Transverse colon (tissue), 4 donors: Measurements from ENCODE around the gene ZNF644. TPM values are rescaled to one million over a fixed set of nuclear protein-coding genes. Genes with fewer than 3 reads are reported as not detected.

Experiments used
- DNase-seq: peaks from one replicate; pipeline ENCODE4 v3.0.0-alpha.2; 2019
- H3K27ac ChIP-seq, 4 donors: fragments of 200-600 bp; sonication (generic); 2 replicates each; pipeline ENCODE4 v1.5.1; 2016 to 2018; ENCODE audit warnings: inconsistent platforms in 4 of 4
- H3K27me3 ChIP-seq: fragments of 200-600 bp; sonication (generic); 2 replicates; pipeline ENCODE4 v1.5.1; 2017; ENCODE audit warnings: inconsistent platforms
- H3K36me3 ChIP-seq, 4 donors: fragments of 200-600 bp; sonication (generic); 2 replicates each; pipeline ENCODE4 v1.5.1; 2017 to 2019; ENCODE audit warnings: inconsistent platforms in 4 of 4
- H3K4me1 ChIP-seq, 4 donors: fragments of 200-600 bp; sonication (generic); 2 replicates each; pipeline ENCODE4 v1.5.1; 2017 to 2020; ENCODE audit warnings: inconsistent platforms in 4 of 4
- H3K4me3 ChIP-seq, 4 donors: fragments of 200-600 bp; sonication (generic); 1 replicate in 1 of 4; 2 replicates in 3 of 4; pipeline versions ENCODE4 v1.5.1 to v1.6.1; 2017 to 2019; ENCODE audit warnings: inconsistent platforms in 4 of 4
- H3K9me3 ChIP-seq, 2 donors: fragments of 200-600 bp; sonication (generic); 2 replicates each; pipeline ENCODE4 v1.5.1; 2017 to 2019; ENCODE audit warnings: inconsistent platforms in 2 of 2
- EP300 ChIP-seq: sonication (generic); formaldehyde crosslinking; IDR thresholded peaks from one replicate; pipeline ENCODE4 v1.6.1; 2017; ENCODE audit warnings: antibody characterized with exemption, low read depth
- POLR2A ChIP-seq: fragments of 450-650 bp; IDR thresholded peaks from one replicate; pipeline ENCODE4 v1.6.1; 2016; ENCODE audit warnings: antibody characterized with exemption, mild to moderate bottlenecking, moderate library complexity
- POLR2AphosphoS5 ChIP-seq, 3 donors: sonication (generic); formaldehyde crosslinking; IDR thresholded peaks; one replicate each; pipeline ENCODE4 v1.6.1; 2016; ENCODE audit warnings: antibody characterized with exemption in 3 of 3
- WGBS, 2 donors: methylation state at CpG; one replicate each; pipeline ENCODE4 v1.1.5; 2018; ENCODE audit warnings: low coverage in 1 of 2; 5-methylcytosine and 5-hydroxymethylcytosine counted together
- in situ Hi-C, 4 donors: fragments of 200-750 bp; cut with MboI; loops; one replicate each; pipeline versions ENCODE4 v1.15.0 to v1.15.1; 2017; ENCODE audit warnings: low sequenced_read_pairs in 3 of 4, low pct_ligation_motif_present in 1 of 4, low pct_unique_long_range_greater_than_20kb in 1 of 4
- intact Hi-C: fragments of 100-400 bp; cut with DNase I; formaldehyde crosslinking; loops from one replicate; pipeline ENCODE4 v1.15.1; 2023; ENCODE audit warnings: low total_unique reads
- total RNA-seq, 4 donors: library from RNA; depleted of rRNA; stranded (reverse); fragments of >200 nt; gene quantifications; one replicate each; pipeline ENCODE4 v1.1.0, GENCODE V29; 2016
- TF ChIP-seq, protein P1 (sequence below), 5 experiments: fragments of 200-600 bp in 3 of 5; fragments of 450-650 bp in 2 of 5; sonication (generic) in 3 of 5; IDR thresholded peaks; 1 replicate in 2 of 5; 2 replicates in 3 of 5; pipeline ENCODE4 v1.5.1; 2016 to 2017; ENCODE audit warnings: antibody characterized with exemption in 5 of 5, inconsistent platforms in 3 of 5, mild to moderate bottlenecking in 2 of 5, moderate library complexity in 1 of 5

ZNF644 gene
- total RNA-seq, 4 donors from 2014 or later = 19.5 to 86.2 (median 50.4) TPM

- TF ChIP-seq, protein P1, sequence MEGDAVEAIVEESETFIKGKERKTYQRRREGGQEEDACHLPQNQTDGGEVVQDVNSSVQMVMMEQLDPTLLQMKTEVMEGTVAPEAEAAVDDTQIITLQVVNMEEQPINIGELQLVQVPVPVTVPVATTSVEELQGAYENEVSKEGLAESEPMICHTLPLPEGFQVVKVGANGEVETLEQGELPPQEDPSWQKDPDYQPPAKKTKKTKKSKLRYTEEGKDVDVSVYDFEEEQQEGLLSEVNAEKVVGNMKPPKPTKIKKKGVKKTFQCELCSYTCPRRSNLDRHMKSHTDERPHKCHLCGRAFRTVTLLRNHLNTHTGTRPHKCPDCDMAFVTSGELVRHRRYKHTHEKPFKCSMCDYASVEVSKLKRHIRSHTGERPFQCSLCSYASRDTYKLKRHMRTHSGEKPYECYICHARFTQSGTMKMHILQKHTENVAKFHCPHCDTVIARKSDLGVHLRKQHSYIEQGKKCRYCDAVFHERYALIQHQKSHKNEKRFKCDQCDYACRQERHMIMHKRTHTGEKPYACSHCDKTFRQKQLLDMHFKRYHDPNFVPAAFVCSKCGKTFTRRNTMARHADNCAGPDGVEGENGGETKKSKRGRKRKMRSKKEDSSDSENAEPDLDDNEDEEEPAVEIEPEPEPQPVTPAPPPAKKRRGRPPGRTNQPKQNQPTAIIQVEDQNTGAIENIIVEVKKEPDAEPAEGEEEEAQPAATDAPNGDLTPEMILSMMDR (IDR thresholded peaks at IDR 0.05) = no peak
- no peak for TF ChIP-seq POLR2A
- no peak for TF ChIP-seq EP300
- no peak for TF ChIP-seq POLR2AphosphoS5 (IDR thresholded peaks at IDR 0.05)
- Histone ChIP-seq H3K4me3 (no peak overlapping the region), H3K36me3 (no peaks in the 10 kb centered on the region), H3K9me3 (peaks cover under 1 to 4% of the 10 kb centered on the region in 2 donors), H3K4me1 (peaks cover 0 to 37% (median 21%) of the 10 kb centered on the region in 4 donors), H3K27me3 (no peaks in the 10 kb centered on the region), H3K27ac (no peak overlapping the region)
- 68% methylated on average over 2 of the region's 2 CpGs; no CpG with 5 or more reads in 1 of the 2 donors for WGBS, 2 donors
- no peak for DNase-seq
- intact Hi-C loops (no loop called here), in situ Hi-C loops (loop anchor here in 1 of 4 donors (25.0 kb wide), 1 partner anchor 169 kb away; no protein-coding TSS in a partner anchor)
Measured at GRCh38 chr1:90993245-90993644, 28.6 kb downstream of the ZNF644 start.

DNA sequence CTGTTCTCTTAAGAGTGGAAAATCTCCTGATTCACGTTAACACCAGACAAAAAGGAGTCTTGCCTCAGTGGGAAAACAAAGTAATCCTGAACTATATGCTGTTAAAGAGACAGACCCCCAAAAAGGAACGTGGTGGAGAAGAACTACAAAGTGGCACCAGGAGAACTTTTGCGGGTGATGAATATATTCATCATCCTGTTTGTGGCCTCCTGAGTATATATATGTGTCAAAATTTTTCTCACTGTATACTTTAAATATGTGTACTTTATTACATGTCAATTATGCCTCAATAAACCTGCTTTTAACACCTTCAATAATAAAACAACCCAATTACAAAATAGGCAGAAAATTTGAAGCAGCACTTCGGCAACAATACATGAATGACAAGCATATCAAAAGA, 31.1 kb downstream of the ZNF644 start:
- no peak for DNase-seq
- H3K4me3 ChIP-seq = no peak overlapping the region
- 72 to 80% methylated on average over 4 of the region's 4 CpGs for WGBS, 2 donors
- no peaks in the 10 kb centered on the region for H3K27me3 ChIP-seq
- TF ChIP-seq POLR2AphosphoS5 (IDR thresholded peaks at IDR 0.05) (no peak), POLR2A (no peak), EP300 (no peak)
- TF ChIP-seq, protein P1 (IDR thresholded peaks at IDR 0.05) = no peak
- H3K36me3 ChIP-seq = peaks cover 0 to 4% (median 0%) of the 10 kb centered on the region in 4 donors
- intact Hi-C loops (no loop called here), in situ Hi-C loops (loop anchor here in 1 of 4 donors (25.0 kb wide), 1 partner anchor 172 kb away; no protein-coding TSS in a partner anchor)
- H3K4me1 ChIP-seq = peaks cover 0 to 25% (median 13%) of the 10 kb centered on the region in 4 donors
- no peak overlapping the region for H3K27ac ChIP-seq
- H3K9me3 ChIP-seq = peaks cover 8 to 10% of the 10 kb centered on the region in 2 donors

DNA sequence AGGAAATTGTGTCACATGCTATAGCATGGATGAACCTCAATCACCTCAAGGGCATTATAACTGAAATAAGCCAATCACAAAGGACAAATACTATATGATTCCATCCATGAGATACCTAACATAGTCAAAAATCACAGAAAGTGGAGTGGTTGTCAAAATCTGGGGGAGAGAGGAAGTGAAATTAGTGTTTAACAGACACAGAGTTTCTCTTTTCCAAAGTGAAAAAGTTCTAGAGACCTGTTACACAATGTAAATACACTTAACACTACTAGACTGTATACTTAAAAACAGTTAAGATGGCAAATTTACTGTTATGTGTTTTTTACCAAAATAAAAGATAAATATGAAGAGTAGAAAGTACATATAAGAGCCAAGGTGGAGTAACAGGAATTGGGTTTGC, 31.8 kb downstream of the ZNF644 start:
- H3K27me3 ChIP-seq = no peaks in the 10 kb centered on the region
- TF ChIP-seq, protein P1 (IDR thresholded peaks at IDR 0.05) = no peak
- TF ChIP-seq POLR2AphosphoS5 (IDR thresholded peaks at IDR 0.05) (no peak), EP300 (no peak), POLR2A (no peak)
- H3K27ac ChIP-seq = no peak overlapping the region
- H3K4me1 ChIP-seq = peaks cover 0 to 25% (median 8%) of the 10 kb centered on the region in 4 donors
- H3K4me3 ChIP-seq = no peak overlapping the region
- peaks cover 8 to 10% of the 10 kb centered on the region in 2 donors for H3K9me3 ChIP-seq
- DNase-seq = no peak
- in situ Hi-C loops = loop anchor here in 1 of 4 donors (25.0 kb wide), 1 partner anchor 172 kb away; no protein-coding TSS in a partner anchor
- H3K36me3 ChIP-seq = peaks cover 0 to 4% (median 0%) of the 10 kb centered on the region in 4 donors
- intact Hi-C loops = no loop called here

GRCh38 chr1:90989302-90989701, 32.5 kb downstream of the ZNF644 start:
- intact Hi-C loops (no loop called here), in situ Hi-C loops (loop anchor here in 1 of 4 donors (25.0 kb wide), 1 partner anchor 173 kb away; no protein-coding TSS in a partner anchor)
- DNase-seq = no peak
- no peak for TF ChIP-seq POLR2AphosphoS5 (IDR thresholded peaks at IDR 0.05)
- no peak for TF ChIP-seq EP300
- TF ChIP-seq, protein P1 (IDR thresholded peaks at IDR 0.05) = no peak
- no peak for TF ChIP-seq POLR2A
- Histone ChIP-seq H3K4me3 (no peak overlapping the region), H3K36me3 (peaks cover 0 to 4% (median 0%) of the 10 kb centered on the region in 4 donors), H3K4me1 (peaks cover 0 to 27% (median 6%) of the 10 kb centered on the region in 4 donors), H3K27ac (no peak overlapping the region), H3K27me3 (no peaks in the 10 kb centered on the region), H3K9me3 (peaks cover 8 to 10% of the 10 kb centered on the region in 2 donors)
- 96 to 98% methylated on average over 3 to 4 of the region's 4 CpGs for WGBS, 2 donors
